ENCODE data around the gene AGA.

AGA gene

DNA sequence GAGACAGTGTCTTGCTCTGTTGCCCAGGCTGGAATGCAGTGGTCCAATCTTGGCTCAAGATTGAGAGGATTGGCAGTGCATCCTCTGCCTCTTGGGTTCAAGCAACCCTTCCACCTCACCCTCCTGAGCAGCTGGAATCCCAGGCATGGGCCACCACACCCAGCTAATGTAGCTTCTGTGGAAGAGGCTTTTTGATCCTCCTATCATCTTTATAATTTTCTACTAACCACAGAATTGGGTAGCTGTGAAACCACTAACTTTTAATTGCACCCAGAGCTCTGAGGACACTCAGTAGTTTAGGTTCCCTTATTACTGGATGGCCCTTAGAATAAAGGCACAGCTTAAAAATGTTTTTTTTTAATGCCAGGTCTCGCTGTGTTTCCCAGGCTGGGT lies 8.9 kb upstream of the AGA start:
- in situ Hi-C loops (cut with HindIII; ENCODE audit: low sequenced_read_pairs), result no loop called here
- TF ChIP-seq, protein P1, sequence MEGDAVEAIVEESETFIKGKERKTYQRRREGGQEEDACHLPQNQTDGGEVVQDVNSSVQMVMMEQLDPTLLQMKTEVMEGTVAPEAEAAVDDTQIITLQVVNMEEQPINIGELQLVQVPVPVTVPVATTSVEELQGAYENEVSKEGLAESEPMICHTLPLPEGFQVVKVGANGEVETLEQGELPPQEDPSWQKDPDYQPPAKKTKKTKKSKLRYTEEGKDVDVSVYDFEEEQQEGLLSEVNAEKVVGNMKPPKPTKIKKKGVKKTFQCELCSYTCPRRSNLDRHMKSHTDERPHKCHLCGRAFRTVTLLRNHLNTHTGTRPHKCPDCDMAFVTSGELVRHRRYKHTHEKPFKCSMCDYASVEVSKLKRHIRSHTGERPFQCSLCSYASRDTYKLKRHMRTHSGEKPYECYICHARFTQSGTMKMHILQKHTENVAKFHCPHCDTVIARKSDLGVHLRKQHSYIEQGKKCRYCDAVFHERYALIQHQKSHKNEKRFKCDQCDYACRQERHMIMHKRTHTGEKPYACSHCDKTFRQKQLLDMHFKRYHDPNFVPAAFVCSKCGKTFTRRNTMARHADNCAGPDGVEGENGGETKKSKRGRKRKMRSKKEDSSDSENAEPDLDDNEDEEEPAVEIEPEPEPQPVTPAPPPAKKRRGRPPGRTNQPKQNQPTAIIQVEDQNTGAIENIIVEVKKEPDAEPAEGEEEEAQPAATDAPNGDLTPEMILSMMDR (IDR thresholded peaks at IDR 0.05; ENCODE audit: low read depth, low read length), result no peak
- no peak overlapping the region for H3K4me3 ChIP-seq (ENCODE audit: low read depth, low read length)
- no peak for DNase-seq (ENCODE audit: low read depth, low spot score)

DNA sequence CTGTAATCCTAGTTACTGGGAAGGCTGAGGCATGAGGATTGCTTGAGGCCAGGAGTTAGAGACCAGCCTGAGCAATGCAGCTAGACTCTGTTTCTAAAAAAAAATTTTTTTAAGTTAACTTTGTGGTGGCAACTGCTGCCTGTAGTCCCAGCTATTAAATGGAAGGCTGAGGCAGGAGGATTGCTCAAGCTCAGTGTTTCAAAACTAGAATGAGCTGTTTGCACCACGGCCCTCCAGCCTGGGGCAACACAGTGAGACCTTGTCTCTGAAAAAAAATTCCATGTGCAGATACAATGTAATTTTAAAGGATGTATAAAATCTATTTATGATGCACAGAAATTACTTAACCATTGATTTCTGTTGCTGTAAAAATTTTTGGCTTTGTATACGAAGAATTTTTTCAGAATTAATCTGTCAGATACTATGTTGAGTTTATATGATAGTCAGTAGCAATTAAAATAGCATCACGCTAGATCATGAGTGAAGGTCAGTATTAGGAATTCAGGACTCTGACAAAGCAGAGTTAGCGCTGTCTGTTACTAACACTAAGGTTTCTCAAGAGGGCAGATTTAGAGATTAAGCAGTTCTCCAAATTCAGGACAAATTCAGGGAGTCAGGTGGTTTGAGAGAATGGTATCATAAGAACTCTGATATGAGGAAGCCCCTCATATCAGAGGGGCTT lies 8.3 kb upstream of the AGA start:
- TF ChIP-seq, protein P1 (IDR thresholded peaks at IDR 0.05; ENCODE audit: low read depth, low read length), result no peak
- no peak for DNase-seq (ENCODE audit: low read depth, low spot score)
- in situ Hi-C loops (cut with HindIII; ENCODE audit: low sequenced_read_pairs), result no loop called here
- no peak overlapping the region for H3K4me3 ChIP-seq (ENCODE audit: low read depth, low read length)

DNA sequence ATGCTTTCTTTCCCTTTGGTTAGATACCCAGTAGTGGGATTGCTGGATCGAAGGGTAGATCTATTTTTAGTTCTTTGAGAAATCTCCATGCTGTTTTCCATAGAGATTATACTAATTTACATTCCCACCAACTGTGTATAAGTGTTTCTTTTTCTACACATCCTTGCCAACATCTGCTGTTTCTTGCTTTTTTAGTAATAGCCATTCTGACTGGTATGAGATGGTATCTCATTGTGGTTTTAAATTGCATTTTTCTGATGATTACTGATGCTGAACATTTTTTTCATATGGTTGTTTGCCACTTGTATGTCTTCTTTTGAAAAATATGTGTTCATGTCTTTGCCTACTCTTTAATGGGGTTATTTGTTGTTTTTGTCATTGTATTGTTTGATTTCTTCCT lies 6.6 kb upstream of the AGA start:
- H3K4me3 ChIP-seq (ENCODE audit: low read depth, low read length), result no peak overlapping the region
- in situ Hi-C loops (cut with HindIII; ENCODE audit: low sequenced_read_pairs), result no loop called here
- peak; percentile 68 for DNase-seq (ENCODE audit: low read depth, low spot score)
- TF ChIP-seq, protein P1 (IDR thresholded peaks at IDR 0.05; ENCODE audit: low read depth, low read length), result no peak

DNA sequence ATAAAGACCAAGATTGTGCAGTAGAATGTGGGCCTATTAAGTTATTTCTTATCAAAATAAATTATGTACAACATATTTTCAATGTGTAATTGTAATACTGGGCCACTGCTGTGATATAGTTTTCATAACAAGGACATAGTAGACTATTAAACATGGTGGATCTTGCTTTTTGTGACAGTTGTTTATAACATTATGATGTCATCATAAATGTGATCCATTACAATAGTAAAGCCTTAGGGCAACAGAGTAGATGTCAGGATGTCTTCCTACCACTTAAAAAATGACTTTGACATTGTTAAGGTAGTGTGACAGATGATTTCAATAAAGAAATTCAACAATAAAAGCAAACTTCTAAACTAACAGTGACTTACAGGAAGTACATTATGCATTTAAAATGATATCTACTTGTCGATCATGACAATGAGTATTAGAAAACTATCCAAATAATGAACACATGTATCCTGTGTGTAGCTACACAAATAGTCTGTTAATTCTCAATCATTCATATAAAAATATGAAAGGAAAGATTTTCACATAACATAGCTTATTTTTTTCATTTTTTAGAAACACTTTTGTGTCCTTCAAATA lies 5.3 kb upstream of the AGA start:
- H3K4me3 ChIP-seq (ENCODE audit: low read depth, low read length), result no peak overlapping the region
- TF ChIP-seq, protein P1 (IDR thresholded peaks at IDR 0.05; ENCODE audit: low read depth, low read length), result no peak
- no peak for DNase-seq (ENCODE audit: low read depth, low spot score)
- in situ Hi-C loops (cut with HindIII; ENCODE audit: low sequenced_read_pairs), result no loop called here

DNA sequence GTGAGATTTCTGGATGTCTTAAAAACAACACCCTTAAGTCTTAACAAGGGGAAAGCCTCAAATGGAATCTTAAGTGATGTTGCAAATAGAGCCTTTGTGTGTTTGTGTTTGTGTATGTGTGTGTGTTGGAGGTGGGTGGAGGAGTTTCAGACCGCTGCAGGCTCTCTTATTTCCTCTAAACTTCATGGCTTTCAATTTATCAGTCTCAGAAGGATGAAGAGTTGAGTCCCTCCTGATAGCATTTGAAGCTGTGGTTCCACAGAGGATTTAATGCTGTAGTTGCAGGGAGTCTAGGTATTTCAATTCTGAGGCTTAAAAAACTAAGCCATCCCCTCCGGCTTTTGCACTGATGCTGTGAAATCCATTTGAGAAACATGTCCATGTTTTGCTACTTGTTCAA lies 4.3 kb upstream of the AGA start:
- no peak overlapping the region for H3K4me3 ChIP-seq (ENCODE audit: low read depth, low read length)
- DNase-seq (ENCODE audit: low read depth, low spot score), result no peak
- TF ChIP-seq, protein P1 (IDR thresholded peaks at IDR 0.05; ENCODE audit: low read depth, low read length), result no peak
- in situ Hi-C loops (cut with HindIII; ENCODE audit: low sequenced_read_pairs), result no loop called here

DNA sequence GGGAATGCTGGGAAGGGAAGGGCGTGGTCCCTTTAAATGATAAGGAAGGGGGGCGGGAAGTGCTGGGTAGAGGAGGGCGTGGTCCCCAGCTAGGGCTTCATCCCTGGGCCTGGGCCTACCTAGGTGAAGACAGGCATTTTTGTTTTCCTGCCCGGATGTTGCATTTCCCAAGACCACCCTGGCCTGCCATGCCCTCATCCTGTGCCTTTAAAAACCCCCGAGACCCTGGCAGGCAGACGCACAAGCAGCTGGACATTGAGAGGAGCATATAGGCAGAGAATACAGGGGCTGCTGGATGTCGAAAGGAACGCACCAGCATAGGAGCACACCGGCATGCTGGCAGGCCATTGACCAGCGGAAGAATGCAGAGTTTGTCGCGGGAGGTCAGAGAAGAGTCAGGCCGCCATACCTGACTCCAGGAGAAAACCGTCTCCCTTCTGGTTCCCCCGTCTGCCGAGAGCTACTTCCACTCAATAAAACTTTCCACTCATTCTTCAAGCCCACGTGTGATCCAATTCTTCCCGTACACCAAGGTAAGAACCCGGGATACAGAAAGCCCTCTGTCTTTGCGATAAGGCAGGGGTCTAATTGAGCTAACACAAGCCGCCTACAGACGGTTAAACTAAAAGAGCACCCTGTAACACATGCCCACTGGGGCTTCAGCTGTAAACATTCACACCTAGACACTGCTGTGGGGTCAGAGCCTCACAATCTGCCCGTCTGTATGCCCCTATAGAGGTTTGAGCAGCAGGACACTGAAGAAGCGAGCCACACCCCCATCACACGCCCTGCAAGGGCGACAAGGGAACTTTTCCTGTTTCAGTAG lies 2.9 kb upstream of the AGA start:
- in situ Hi-C loops (cut with HindIII; ENCODE audit: low sequenced_read_pairs), result no loop called here
- H3K4me3 ChIP-seq (ENCODE audit: low read depth, low read length), result no peak overlapping the region
- TF ChIP-seq, protein P1 (IDR thresholded peaks at IDR 0.05; ENCODE audit: low read depth, low read length), result no peak
- DNase-seq (ENCODE audit: low read depth, low spot score), result no peak

Measured in astrocyte of the spinal cord (primary cell).